Left ventricle myocardium superior (tissue), 1 donor: Measurements from ENCODE around the gene LAMB3. TPM values are rescaled to one million over a fixed set of nuclear protein-coding genes. Genes with fewer than 3 reads are reported as not detected.
"Not testable (repeated sequence)": the region's sequence is repeated elsewhere in the genome, so short reads cannot be mapped to it uniquely, and the experiment has no call there.

Experiments
- ATAC-seq: fragments of 200-7000 bp; cut with Tn5 transposase; one replicate; pipeline ENCODE4 v1.9.1; 2020; ENCODE audit warnings: mild to moderate bottlenecking, moderate library complexity
- DNase-seq: peaks from one replicate; pipeline ENCODE4 v3.0.0-alpha.2; 2020
- intact Hi-C: fragments of 100-400 bp; cut with micrococcal nuclease; formaldehyde crosslinking; loops from one replicate; pipeline ENCODE4 v1.11.0; 2022
- long read RNA-seq: library from polyadenylated mRNA; unstranded; transcript quantifications from one replicate; pipeline ENCODE4 v2.0.0, GENCODE V29; 2021
- total RNA-seq: library from RNA; stranded (reverse); fragmentation: NEBNext Ultra II Directional; extraction: Animal tissue kit (Norgen Biotek cat#: 25700); gene quantifications from one replicate; pipeline ENCODE4 v1.2.1, GENCODE V29; 2021
- donor health status: DM: no; HTN: yes; CAD: no; lungs with severe emphysema.

Gene LAMB3
- total RNA-seq: 5.2 TPM
- long read RNA-seq, partial matches to known transcripts: 12 of 13 reads
- long read RNA-seq, other reads (novel, unspliced or antisense): 1 of 13 reads

- ATAC-seq (no peak), DNase-seq (no peak)
- intact Hi-C loops: no loop called here
Measured at GRCh38 chr1:209652121-209652735, at the start of gene LAMB3. Gene LAMB3, minus strand, starts transcription at chr1:209652425. Its CDS starts 1,481 bp downstream, at chr1:209650944.

- ATAC-seq, intact Hi-C loops, DNase-seq: not testable (repeated sequence)
Measured at GRCh38 chr1:209700686-209701085, 48.5 kb upstream of the LAMB3 start.

GRCh38 chr1:209697126-209697525 is 44.9 kb upstream of the LAMB3 start:
- intact Hi-C loops: loop anchor here (10.0 kb wide), 1 partner anchor 48 kb away; no protein-coding TSS in a partner anchor
- ATAC-seq (no peak), DNase-seq (no peak)

- peak; percentile 50 for ATAC-seq
- no peak for DNase-seq
- intact Hi-C loops: loop anchor here (10.0 kb wide), 1 partner anchor 48 kb away; no protein-coding TSS in a partner anchor
Measured at GRCh38 chr1:209696673-209697072, 44.4 kb upstream of the LAMB3 start.

GRCh38 chr1:209692745-209693504 is 40.7 kb upstream of the LAMB3 start:
- peak; percentile 72 for DNase-seq
- ATAC-seq: peak; percentile 58

GRCh38 chr1:209692296-209692695 is 40.1 kb upstream of the LAMB3 start:
- no peak for ATAC-seq
- intact Hi-C loops: loop anchor here (5.0 to 10.0 kb wide), 4 partner anchors 50 to 115 kb away; no protein-coding TSS in a partner anchor
- no peak for DNase-seq

More at GRCh38 chr1:209692745-209693504, 40.7 kb upstream of the LAMB3 start:
- intact Hi-C loops: loop anchor here (5.0 to 10.0 kb wide), 4 partner anchors 51 to 116 kb away; no protein-coding TSS in a partner anchor

- no peak for DNase-seq
- intact Hi-C loops: loop anchor here (5.0 to 10.0 kb wide), 4 partner anchors 49 to 114 kb away; no protein-coding TSS in a partner anchor
- ATAC-seq: no peak
Measured at GRCh38 chr1:209691237-209691636, 39.0 kb upstream of the LAMB3 start.

- intact Hi-C loops: no loop called here
- ATAC-seq: no peak
- no peak for DNase-seq
Measured at GRCh38 chr1:209689477-209689876, 37.3 kb upstream of the LAMB3 start.

- DNase-seq: no peak
- peak; percentile 77 for ATAC-seq
- intact Hi-C loops: no loop called here
Measured at GRCh38 chr1:209688746-209689234, 36.6 kb upstream of the LAMB3 start.

- DNase-seq: no peak
- ATAC-seq: no peak
- intact Hi-C loops: no loop called here
Measured at GRCh38 chr1:209686322-209686721, 34.1 kb upstream of the LAMB3 start.

- no peak for ATAC-seq
- intact Hi-C loops: no loop called here
- DNase-seq: no peak
Measured at GRCh38 chr1:209685821-209686220, 33.6 kb upstream of the LAMB3 start.

GRCh38 chr1:209678981-209679539 is 26.8 kb upstream of the LAMB3 start:
- ATAC-seq: no peak
- DNase-seq: no peak
- intact Hi-C loops: no loop called here

- peak; percentile 59 for ATAC-seq
Measured at GRCh38 chr1:209675565-209676154, 23.4 kb upstream of the LAMB3 start.

GRCh38 chr1:209674957-209675564 is 22.8 kb upstream of the LAMB3 start, which contains the start of gene G0S2:
Gene G0S2, plus strand, starts transcription at chr1:209675412. Its CDS starts 273 bp downstream, at chr1:209675685.
- DNase-seq (peak; percentile 91), ATAC-seq (peak; percentile 92)
- intact Hi-C loops: no loop called here

More at GRCh38 chr1:209675565-209676154, 23.4 kb upstream of the LAMB3 start:
- DNase-seq: peak; percentile 68
- intact Hi-C loops: no loop called here

GRCh38 chr1:209673631-209674417 is 21.6 kb upstream of the LAMB3 start:
- DNase-seq (no peak), ATAC-seq (peak; percentile 22)
- intact Hi-C loops: no loop called here

GRCh38 chr1:209672705-209673630 is 20.7 kb upstream of the LAMB3 start:
- ATAC-seq (no peak), DNase-seq (no peak)
- intact Hi-C loops: no loop called here
